ENCODE results near the gene SFT2D3.

- TF ChIP-seq GATA3 (IDR thresholded peaks at IDR 0.05; ENCODE audit: borderline replicate concordance) (no peak), POLR2A (IDR thresholded peaks at IDR 0.05; ENCODE audit: low read length) (no peak), CTCF (IDR thresholded peaks at IDR 0.05) (no peak), REST (IDR thresholded peaks at IDR 0.05) (no peak)
Observed at GRCh38 chr2:127671557-127672302, 29.6 kb upstream of the SFT2D3 start.
